ENCODE results near the gene SYT1.

SYT1 gene

GRCh38 chr12:79347866-79348265, 483.3 kb downstream of the SYT1 start:
- no peak for DNase-seq (ENCODE audit: low read depth in 2 of 2)

- no peak for DNase-seq (ENCODE audit: low read depth in 2 of 2)
These were observed 486.7 kb downstream of the SYT1 start for GRCh38 chr12:79351251-79351650.

- no peak for DNase-seq (ENCODE audit: low read depth in 2 of 2)
These were observed 491.6 kb downstream of the SYT1 start for GRCh38 chr12:79356216-79356615.

- DNase-seq (ENCODE audit: low read depth in 2 of 2), result no peak
These were observed 492.5 kb downstream of the SYT1 start for GRCh38 chr12:79357048-79357447.

GRCh38 chr12:79358716-79359300, 494.2 kb downstream of the SYT1 start:
- DNase-seq (ENCODE audit: low read depth in 2 of 2), result no peak

- no peak for DNase-seq (ENCODE audit: low read depth in 2 of 2)
These were observed 495.7 kb downstream of the SYT1 start for GRCh38 chr12:79360286-79360685.

- DNase-seq (ENCODE audit: low read depth in 2 of 2), result no peak
These were observed 496.4 kb downstream of the SYT1 start for GRCh38 chr12:79360936-79361335.

GRCh38 chr12:79364197-79364596, 499.6 kb downstream of the SYT1 start:
- no peak for DNase-seq (ENCODE audit: low read depth in 2 of 2)

- no peak for DNase-seq (ENCODE audit: low read depth in 2 of 2)
These were observed 501.8 kb downstream of the SYT1 start for GRCh38 chr12:79366374-79366773.

GRCh38 chr12:79367032-79367589, 502.5 kb downstream of the SYT1 start:
- no peak for DNase-seq (ENCODE audit: low read depth in 2 of 2)

- DNase-seq (ENCODE audit: low read depth in 2 of 2), result no peak
These were observed 505.4 kb downstream of the SYT1 start for GRCh38 chr12:79370021-79370420.

GRCh38 chr12:79371226-79371625, 506.7 kb downstream of the SYT1 start:
- no peak for DNase-seq (ENCODE audit: low read depth in 2 of 2)

- DNase-seq (ENCODE audit: low read depth in 2 of 2), result no peak
These were observed 509.4 kb downstream of the SYT1 start for GRCh38 chr12:79373896-79374499.

GRCh38 chr12:79374545-79374944, 510.0 kb downstream of the SYT1 start:
- DNase-seq (ENCODE audit: low read depth in 2 of 2), result no peak

- DNase-seq (ENCODE audit: low read depth in 2 of 2), result no peak
These were observed 510.5 kb downstream of the SYT1 start for GRCh38 chr12:79375050-79375449.

- DNase-seq (ENCODE audit: low read depth in 2 of 2), result no peak
These were observed 513.9 kb downstream of the SYT1 start for GRCh38 chr12:79378496-79378895.

GRCh38 chr12:79380402-79380801, 515.8 kb downstream of the SYT1 start:
- DNase-seq (ENCODE audit: low read depth in 2 of 2), result no peak

GRCh38 chr12:79381248-79382208, 517.0 kb downstream of the SYT1 start:
- no peak for DNase-seq (ENCODE audit: low read depth in 2 of 2)

GRCh38 chr12:79384551-79384950, 520.0 kb downstream of the SYT1 start:
- no peak for DNase-seq (ENCODE audit: low read depth in 2 of 2)

GRCh38 chr12:79388011-79388410, 523.4 kb downstream of the SYT1 start:
- DNase-seq (ENCODE audit: low read depth in 2 of 2), result no peak

- DNase-seq (ENCODE audit: low read depth in 2 of 2), result no peak
These were observed 529.3 kb downstream of the SYT1 start for GRCh38 chr12:79393842-79394241.

GRCh38 chr12:79397609-79398008, 533.0 kb downstream of the SYT1 start:
- no peak for DNase-seq (ENCODE audit: low read depth in 2 of 2)
